Activated T-cell treated with anti-CD3 and anti-CD28 coated beads for 1 hour (primary cell): ENCODE results near the gene ALDOC.

Source experiments
- DNase-seq: peaks from one replicate; pipeline ENCODE4 v3.0.0-alpha.2; 2020; ENCODE audit warnings: low read depth

The ALDOC gene

GRCh38 chr17:28552176-28552999 lies 24.3 kb downstream of the ALDOC start, which contains the start of gene UNC119:
UNC119 (minus strand) TSS chr17:28552624; CDS start chr17:28552557, 67 bp downstream.
- peak; percentile 74 for DNase-seq

- no peak for DNase-seq
Observed at GRCh38 chr17:28551421-28552175, 25.1 kb downstream of the ALDOC start.

GRCh38 chr17:28550858-28551257 lies 25.8 kb downstream of the ALDOC start:
- DNase-seq = no peak

GRCh38 chr17:28549236-28550132 lies 27.2 kb downstream of the ALDOC start:
- DNase-seq = peak; percentile 33

- DNase-seq = no peak
Observed at GRCh38 chr17:28548417-28549130, 28.1 kb downstream of the ALDOC start.

- DNase-seq = peak; percentile 39
Observed at GRCh38 chr17:28547623-28548416, 28.9 kb downstream of the ALDOC start.

GRCh38 chr17:28547096-28547622 lies 29.5 kb downstream of the ALDOC start:
- DNase-seq = no peak

- DNase-seq = no peak
Observed at GRCh38 chr17:28545787-28546415, 30.8 kb downstream of the ALDOC start.

GRCh38 chr17:28545141-28545503 lies 31.6 kb downstream of the ALDOC start:
- DNase-seq = no peak

GRCh38 chr17:28544402-28545140 lies 32.1 kb downstream of the ALDOC start:
- no peak for DNase-seq

- DNase-seq = no peak
Observed at GRCh38 chr17:28541439-28541838, 35.3 kb downstream of the ALDOC start.

GRCh38 chr17:28540231-28540630 lies 36.5 kb downstream of the ALDOC start:
- DNase-seq = no peak

- DNase-seq = no peak
Observed at GRCh38 chr17:28538296-28538895, 38.3 kb downstream of the ALDOC start.

GRCh38 chr17:28537219-28537610 lies 39.5 kb downstream of the ALDOC start:
- DNase-seq = no peak

GRCh38 chr17:28536532-28537218 lies 40.0 kb downstream of the ALDOC start:
- DNase-seq = no peak

GRCh38 chr17:28534740-28535375 lies 41.8 kb downstream of the ALDOC start:
- no peak for DNase-seq

- DNase-seq = no peak
Observed at GRCh38 chr17:28533091-28533807, 43.4 kb downstream of the ALDOC start.
